GM23338 (cell line): Measurements from ENCODE around the gene CLEC4E.
A peak's percentile ranks its signal among the peaks of the same experiment; 100 is the strongest.

Source experiments
- ETS1 ChIP-seq: IDR thresholded peaks from 2 replicates; pipeline ENCODE4 v1.6.1; 2016; ENCODE audit warnings: antibody characterized with exemption
- EZH2 ChIP-seq: fragments of 200-600 bp; sonication (generic); IDR thresholded peaks from one replicate; pipeline ENCODE4 v1.8.0; 2017; ENCODE audit warnings: antibody characterized with exemption, mild to moderate bottlenecking, low read depth; ENCODE audit not compliant: unreplicated experiment
- EZH2phosphoT487 ChIP-seq: fragments of 200-600 bp; sonication (generic); IDR thresholded peaks from one replicate; pipeline ENCODE4 v1.8.1; 2018; ENCODE audit warnings: antibody characterized with exemption; ENCODE audit not compliant: unreplicated experiment
- POLR2AphosphoS5 ChIP-seq: IDR thresholded peaks from 2 replicates; pipeline ENCODE4 v1.6.1; 2016; ENCODE audit warnings: antibody characterized with exemption, low read depth
- ZNF114 ChIP-seq: fragments of 250-450 bp; sonication (Bioruptor Pico); IDR thresholded peaks from 2 replicates; pipeline ENCODE4 v1.5.0; 2020; ENCODE audit warnings: mild to moderate bottlenecking, moderate library complexity
- ZNF331 ChIP-seq: fragments of 250-450 bp; sonication (Bioruptor Pico); IDR thresholded peaks from 2 replicates; pipeline ENCODE4 v1.5.0; 2020; ENCODE audit warnings: low read depth, mild to moderate bottlenecking, moderate library complexity
- TF ChIP-seq, protein P1 (sequence below), 2 experiments: fragments of 200-600 bp in 1 of 2; sonication (generic) in 1 of 2; conservative IDR thresholded peaks; 2 replicates each; pipeline versions ENCODE4 v1.5.1 to v1.6.1; 2016 to 2017; ENCODE audit warnings: antibody characterized with exemption in 2 of 2, low read depth in 2 of 2, mild to moderate bottlenecking in 2 of 2, moderate library complexity in 1 of 2
- TF ChIP-seq, protein P2 (sequence below): fragments of 250-450 bp; sonication (Bioruptor Pico); IDR thresholded peaks from 2 replicates; pipeline ENCODE4 v1.5.0; 2020; ENCODE audit warnings: mild to moderate bottlenecking, moderate library complexity

DNA sequence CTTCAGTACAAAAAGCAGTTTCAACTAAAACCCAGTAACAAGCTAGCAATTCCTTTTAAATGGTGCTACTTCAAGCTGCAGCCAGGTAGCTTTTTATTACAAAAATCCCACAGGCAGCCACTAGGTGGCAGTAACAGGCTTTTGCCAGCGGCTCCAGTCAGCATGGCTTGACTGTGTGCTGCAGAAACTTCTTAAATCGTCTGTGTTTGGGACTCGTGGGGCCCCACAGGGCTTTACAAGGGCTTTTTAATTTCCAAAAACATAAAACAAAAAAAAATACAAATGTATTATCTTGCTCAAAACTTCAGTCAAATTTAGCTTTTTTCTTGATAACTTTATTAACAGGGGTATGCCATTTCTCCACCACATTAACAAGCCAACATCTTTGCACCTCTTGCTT, 3.6 kb upstream of the CLEC4E start:
- TF ChIP-seq, protein P1, sequence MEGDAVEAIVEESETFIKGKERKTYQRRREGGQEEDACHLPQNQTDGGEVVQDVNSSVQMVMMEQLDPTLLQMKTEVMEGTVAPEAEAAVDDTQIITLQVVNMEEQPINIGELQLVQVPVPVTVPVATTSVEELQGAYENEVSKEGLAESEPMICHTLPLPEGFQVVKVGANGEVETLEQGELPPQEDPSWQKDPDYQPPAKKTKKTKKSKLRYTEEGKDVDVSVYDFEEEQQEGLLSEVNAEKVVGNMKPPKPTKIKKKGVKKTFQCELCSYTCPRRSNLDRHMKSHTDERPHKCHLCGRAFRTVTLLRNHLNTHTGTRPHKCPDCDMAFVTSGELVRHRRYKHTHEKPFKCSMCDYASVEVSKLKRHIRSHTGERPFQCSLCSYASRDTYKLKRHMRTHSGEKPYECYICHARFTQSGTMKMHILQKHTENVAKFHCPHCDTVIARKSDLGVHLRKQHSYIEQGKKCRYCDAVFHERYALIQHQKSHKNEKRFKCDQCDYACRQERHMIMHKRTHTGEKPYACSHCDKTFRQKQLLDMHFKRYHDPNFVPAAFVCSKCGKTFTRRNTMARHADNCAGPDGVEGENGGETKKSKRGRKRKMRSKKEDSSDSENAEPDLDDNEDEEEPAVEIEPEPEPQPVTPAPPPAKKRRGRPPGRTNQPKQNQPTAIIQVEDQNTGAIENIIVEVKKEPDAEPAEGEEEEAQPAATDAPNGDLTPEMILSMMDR (conservative IDR thresholded peaks at IDR 0.05; ENCODE audit: low read depth in 2 of 2), result peak; percentile 88 to 99
- TF ChIP-seq POLR2AphosphoS5 (no peak), EZH2phosphoT487 (no peak), ZNF331 (CRISPR knock-in tag) (no peak), ETS1 (no peak), EZH2 (no peak), ZNF114 (no peak)
- TF ChIP-seq, protein P2, sequence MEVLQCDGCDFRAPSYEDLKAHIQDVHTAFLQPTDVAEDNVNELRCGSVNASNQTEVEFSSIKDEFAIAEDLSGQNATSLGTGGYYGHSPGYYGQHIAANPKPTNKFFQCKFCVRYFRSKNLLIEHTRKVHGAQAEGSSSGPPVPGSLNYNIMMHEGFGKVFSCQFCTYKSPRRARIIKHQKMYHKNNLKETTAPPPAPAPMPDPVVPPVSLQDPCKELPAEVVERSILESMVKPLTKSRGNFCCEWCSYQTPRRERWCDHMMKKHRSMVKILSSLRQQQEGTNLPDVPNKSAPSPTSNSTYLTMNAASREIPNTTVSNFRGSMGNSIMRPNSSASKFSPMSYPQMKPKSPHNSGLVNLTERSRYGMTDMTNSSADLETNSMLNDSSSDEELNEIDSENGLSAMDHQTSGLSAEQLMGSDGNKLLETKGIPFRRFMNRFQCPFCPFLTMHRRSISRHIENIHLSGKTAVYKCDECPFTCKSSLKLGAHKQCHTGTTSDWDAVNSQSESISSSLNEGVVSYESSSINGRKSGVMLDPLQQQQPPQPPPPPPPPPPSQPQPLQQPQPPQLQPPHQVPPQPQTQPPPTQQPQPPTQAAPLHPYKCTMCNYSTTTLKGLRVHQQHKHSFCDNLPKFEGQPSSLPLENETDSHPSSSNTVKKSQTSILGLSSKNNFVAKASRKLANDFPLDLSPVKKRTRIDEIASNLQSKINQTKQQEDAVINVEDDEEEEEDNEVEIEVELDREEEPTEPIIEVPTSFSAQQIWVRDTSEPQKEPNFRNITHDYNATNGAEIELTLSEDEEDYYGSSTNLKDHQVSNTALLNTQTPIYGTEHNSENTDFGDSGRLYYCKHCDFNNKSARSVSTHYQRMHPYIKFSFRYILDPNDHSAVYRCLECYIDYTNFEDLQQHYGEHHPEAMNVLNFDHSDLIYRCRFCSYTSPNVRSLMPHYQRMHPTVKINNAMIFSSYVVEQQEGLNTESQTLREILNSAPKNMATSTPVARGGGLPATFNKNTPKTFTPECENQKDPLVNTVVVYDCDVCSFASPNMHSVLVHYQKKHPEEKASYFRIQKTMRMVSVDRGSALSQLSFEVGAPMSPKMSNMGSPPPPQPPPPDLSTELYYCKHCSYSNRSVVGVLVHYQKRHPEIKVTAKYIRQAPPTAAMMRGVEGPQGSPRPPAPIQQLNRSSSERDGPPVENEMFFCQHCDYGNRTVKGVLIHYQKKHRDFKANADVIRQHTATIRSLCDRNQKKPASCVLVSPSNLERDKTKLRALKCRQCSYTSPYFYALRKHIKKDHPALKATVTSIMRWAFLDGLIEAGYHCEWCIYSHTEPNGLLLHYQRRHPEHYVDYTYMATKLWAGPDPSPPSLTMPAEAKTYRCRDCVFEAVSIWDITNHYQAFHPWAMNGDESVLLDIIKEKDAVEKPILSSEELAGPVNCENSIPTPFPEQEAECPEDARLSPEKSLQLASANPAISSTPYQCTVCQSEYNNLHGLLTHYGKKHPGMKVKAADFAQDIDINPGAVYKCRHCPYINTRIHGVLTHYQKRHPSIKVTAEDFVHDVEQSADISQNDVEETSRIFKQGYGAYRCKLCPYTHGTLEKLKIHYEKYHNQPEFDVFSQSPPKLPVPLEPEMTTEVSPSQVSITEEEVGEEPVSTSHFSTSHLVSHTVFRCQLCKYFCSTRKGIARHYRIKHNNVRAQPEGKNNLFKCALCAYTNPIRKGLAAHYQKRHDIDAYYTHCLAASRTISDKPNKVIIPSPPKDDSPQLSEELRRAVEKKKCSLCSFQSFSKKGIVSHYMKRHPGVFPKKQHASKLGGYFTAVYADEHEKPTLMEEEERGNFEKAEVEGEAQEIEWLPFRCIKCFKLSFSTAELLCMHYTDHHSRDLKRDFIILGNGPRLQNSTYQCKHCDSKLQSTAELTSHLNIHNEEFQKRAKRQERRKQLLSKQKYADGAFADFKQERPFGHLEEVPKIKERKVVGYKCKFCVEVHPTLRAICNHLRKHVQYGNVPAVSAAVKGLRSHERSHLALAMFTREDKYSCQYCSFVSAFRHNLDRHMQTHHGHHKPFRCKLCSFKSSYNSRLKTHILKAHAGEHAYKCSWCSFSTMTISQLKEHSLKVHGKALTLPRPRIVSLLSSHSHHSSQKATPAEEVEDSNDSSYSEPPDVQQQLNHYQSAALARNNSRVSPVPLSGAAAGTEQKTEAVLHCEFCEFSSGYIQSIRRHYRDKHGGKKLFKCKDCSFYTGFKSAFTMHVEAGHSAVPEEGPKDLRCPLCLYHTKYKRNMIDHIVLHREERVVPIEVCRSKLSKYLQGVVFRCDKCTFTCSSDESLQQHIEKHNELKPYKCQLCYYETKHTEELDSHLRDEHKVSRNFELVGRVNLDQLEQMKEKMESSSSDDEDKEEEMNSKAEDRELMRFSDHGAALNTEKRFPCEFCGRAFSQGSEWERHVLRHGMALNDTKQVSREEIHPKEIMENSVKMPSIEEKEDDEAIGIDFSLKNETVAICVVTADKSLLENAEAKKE (CRISPR knock-in tag), result no peak
